SU-DHL-6 (cell line): ENCODE results near the gene C11orf54.

ENCODE experiments used
- H2AFZ ChIP-seq: fragments of 200-600 bp; sonication (generic); 2 replicates; pipeline ENCODE4 v1.6.1; 2014; ENCODE audit warnings: low read depth, mild to moderate bottlenecking, moderate library complexity, mixed read lengths, antibody characterized with exemption, low read length; ENCODE audit not compliant: severe bottlenecking
- H3F3A ChIP-seq: fragments of 200-600 bp; shearing (Covaris generic); 2 replicates; pipeline ENCODE4 v1.6.0; 2016; ENCODE audit warnings: antibody characterized with exemption, mild to moderate bottlenecking; ENCODE audit not compliant: insufficient read depth
- H3K27ac ChIP-seq: fragments of 200-600 bp; sonication (generic); 2 replicates; pipeline ENCODE4 v1.5.1; 2016; ENCODE audit warnings: low read depth, mild to moderate bottlenecking, low read length, moderate library complexity, mixed read lengths
- H3K27me3 ChIP-seq: fragments of 200-600 bp; sonication (generic), shearing (Covaris generic); 2 replicates; pipeline ENCODE4 v1.6.0; 2014; ENCODE audit warnings: mild to moderate bottlenecking, low read length
- H3K36me3 ChIP-seq: fragments of 200-600 bp; sonication (generic); 2 replicates; pipeline ENCODE4 v1.6.1; 2014; ENCODE audit warnings: mild to moderate bottlenecking, low read length, mixed read lengths
- H3K4me2 ChIP-seq: fragments of 300-600, 200-600 bp; shearing (Covaris generic), sonication (generic); 2 replicates; pipeline ENCODE4 v1.6.0; 2014; ENCODE audit warnings: low read length, low read depth, mild to moderate bottlenecking; ENCODE audit not compliant: poor library complexity, severe bottlenecking
- H3K4me3 ChIP-seq: fragments of 200-600 bp; sonication (generic); 2 replicates; pipeline ENCODE4 v1.5.1; 2014; ENCODE audit warnings: antibody characterized with exemption, low read length, mild to moderate bottlenecking, mixed read lengths; ENCODE audit not compliant: insufficient read depth, poor library complexity, severe bottlenecking
- H3K79me2 ChIP-seq: fragments of 200-600 bp; sonication (generic); 2 replicates; pipeline ENCODE4 v1.6.1; 2014; ENCODE audit warnings: mild to moderate bottlenecking, low read length, moderate library complexity; ENCODE audit not compliant: insufficient read depth
- H3K9ac ChIP-seq: fragments of 200-600 bp; sonication (generic); 2 replicates; pipeline ENCODE4 v1.7.0; 2014; ENCODE audit warnings: mild to moderate bottlenecking, low read length
- H3K9me2 ChIP-seq: fragments of 200-600 bp; sonication (generic); replicated peaks from 2 replicates; pipeline ENCODE4 v1.6.1; 2014; ENCODE audit warnings: low read length; ENCODE audit not compliant: insufficient read depth
- H3K9me3 ChIP-seq: fragments of 200-600 bp; sonication (generic); 2 replicates; pipeline ENCODE4 v1.6.1; 2014; ENCODE audit warnings: low read length, mixed read lengths; ENCODE audit not compliant: insufficient read depth
- H4K20me1 ChIP-seq: fragments of 200-600 bp; sonication (generic); 2 replicates; pipeline ENCODE4 v1.6.1; 2014; ENCODE audit warnings: low read depth, mild to moderate bottlenecking, antibody characterized with exemption, low read length, moderate library complexity, mixed read lengths
- EZH2phosphoT487 ChIP-seq: fragments of 200-600 bp; sonication (generic), shearing (Covaris generic); conservative IDR thresholded peaks from 2 replicates; pipeline ENCODE4 v1.6.1; 2018; ENCODE audit warnings: mild to moderate bottlenecking, antibody characterized with exemption, low read length, moderate library complexity, mixed read lengths
- TF ChIP-seq, protein P1 (sequence below): fragments of 200-600 bp; sonication (generic); IDR thresholded peaks from one replicate; pipeline ENCODE4 v1.5.1; 2017; ENCODE audit warnings: antibody characterized with exemption, mild to moderate bottlenecking, low read length, moderate library complexity; ENCODE audit not compliant: insufficient read depth, poor library complexity, severe bottlenecking

Gene C11orf54

DNA sequence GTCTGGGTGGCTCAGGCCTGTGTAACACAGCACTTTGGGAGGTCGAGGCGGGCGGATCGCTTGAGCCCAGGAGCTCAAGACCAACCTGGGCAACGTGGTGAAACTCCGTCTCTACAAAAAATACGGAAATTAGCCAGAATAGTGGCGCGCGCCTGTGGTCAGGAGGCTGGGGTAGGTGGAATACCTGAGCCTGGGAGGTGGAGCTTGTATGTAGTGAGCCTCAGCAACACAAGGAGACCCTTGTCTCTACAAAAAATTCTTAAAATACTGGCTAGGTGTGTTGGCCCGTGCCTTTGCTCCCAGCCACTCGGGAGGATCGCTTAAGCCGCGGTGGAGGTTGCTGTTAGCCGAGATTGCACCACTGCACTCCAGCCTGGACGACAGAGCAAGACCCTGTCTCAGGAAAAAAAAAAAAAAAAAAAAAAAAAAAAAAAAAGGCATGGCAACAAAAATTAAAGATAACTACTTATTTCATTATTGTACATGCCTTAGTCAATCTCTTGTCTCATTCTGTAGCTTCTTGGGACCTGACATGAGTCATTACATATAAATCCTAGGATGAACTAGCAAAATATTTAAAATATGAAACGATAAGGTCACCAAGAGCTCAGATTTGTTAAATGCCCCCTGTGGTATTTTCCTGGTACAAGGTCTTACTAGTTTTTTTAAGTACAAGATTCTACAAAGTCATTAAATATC lies 1.3 kb upstream of the C11orf54 start:
- H3K79me2 ChIP-seq: peaks cover 84% of the 10 kb centered on the region
- no peaks in the 10 kb centered on the region for H3K9me3 ChIP-seq
- H3K36me3 ChIP-seq: peaks cover 55% of the 10 kb centered on the region
- H4K20me1 ChIP-seq: peaks cover 46% of the 10 kb centered on the region
- peaks cover 56% of the 10 kb centered on the region for H3F3A ChIP-seq
- no peak overlapping the region for H2AFZ ChIP-seq
- peak overlapping the region; percentile 98 for H3K4me3 ChIP-seq
- H3K9me2 ChIP-seq: no peaks in the 10 kb centered on the region
- H3K27ac ChIP-seq: peak overlapping the region; percentile 88
- H3K9ac ChIP-seq: peak overlapping the region; percentile 100
- peak overlapping the region; percentile 97 for H3K4me2 ChIP-seq
- TF ChIP-seq, protein P1, sequence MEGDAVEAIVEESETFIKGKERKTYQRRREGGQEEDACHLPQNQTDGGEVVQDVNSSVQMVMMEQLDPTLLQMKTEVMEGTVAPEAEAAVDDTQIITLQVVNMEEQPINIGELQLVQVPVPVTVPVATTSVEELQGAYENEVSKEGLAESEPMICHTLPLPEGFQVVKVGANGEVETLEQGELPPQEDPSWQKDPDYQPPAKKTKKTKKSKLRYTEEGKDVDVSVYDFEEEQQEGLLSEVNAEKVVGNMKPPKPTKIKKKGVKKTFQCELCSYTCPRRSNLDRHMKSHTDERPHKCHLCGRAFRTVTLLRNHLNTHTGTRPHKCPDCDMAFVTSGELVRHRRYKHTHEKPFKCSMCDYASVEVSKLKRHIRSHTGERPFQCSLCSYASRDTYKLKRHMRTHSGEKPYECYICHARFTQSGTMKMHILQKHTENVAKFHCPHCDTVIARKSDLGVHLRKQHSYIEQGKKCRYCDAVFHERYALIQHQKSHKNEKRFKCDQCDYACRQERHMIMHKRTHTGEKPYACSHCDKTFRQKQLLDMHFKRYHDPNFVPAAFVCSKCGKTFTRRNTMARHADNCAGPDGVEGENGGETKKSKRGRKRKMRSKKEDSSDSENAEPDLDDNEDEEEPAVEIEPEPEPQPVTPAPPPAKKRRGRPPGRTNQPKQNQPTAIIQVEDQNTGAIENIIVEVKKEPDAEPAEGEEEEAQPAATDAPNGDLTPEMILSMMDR: no peak
- TF ChIP-seq EZH2phosphoT487: no peak
- H3K27me3 ChIP-seq: no peaks in the 10 kb centered on the region

DNA sequence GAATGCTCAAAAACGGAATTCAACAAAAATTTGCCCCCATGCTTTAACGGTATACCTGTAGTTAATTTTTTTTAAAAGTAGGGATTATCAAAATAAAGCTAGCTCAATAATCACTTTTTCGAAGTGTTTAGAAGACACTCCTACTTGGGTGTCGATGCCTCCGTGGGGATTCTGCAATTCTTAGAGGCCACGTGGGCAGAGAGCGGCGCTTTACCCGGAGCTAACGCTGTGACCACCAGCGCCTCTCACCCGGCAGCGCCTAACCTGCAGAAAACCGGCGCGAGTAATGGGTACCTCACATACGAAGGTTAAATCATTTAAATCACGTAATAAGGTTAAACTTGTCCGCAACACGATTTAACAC lies 760 bp upstream of the C11orf54 start:
- Histone ChIP-seq H2AFZ (no peak overlapping the region), H4K20me1 (peaks cover 42% of the 10 kb centered on the region), H3K4me2 (peak overlapping the region; percentile 97), H3K27me3 (no peaks in the 10 kb centered on the region), H3K9me3 (no peaks in the 10 kb centered on the region), H3F3A (peaks cover 50% of the 10 kb centered on the region), H3K27ac (peak overlapping the region; percentile 88), H3K9me2 (no peaks in the 10 kb centered on the region), H3K9ac (peak overlapping the region; percentile 100), H3K79me2 (peaks cover 79% of the 10 kb centered on the region), H3K36me3 (peaks cover 50% of the 10 kb centered on the region), H3K4me3 (peak overlapping the region; percentile 98)
- TF ChIP-seq EZH2phosphoT487: no peak
- TF ChIP-seq, protein P1: no peak

DNA sequence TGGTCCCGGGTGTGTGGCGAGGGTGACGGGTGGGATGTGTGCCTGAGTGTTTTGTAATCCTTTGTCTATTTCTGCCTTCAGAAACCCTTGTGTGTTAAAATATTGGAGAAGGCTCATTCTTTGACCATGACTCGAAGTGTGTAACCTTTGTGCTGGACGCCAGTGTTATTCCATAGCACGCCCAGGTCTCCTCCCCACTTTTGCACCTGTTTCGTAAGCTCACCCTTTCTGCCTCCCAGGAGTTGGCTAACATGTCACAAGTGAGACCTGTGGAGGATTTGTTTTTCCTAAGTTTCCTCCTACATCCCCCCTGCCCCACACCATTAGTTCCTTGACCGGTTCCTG lies 382 bp downstream of the C11orf54 start:
- Histone ChIP-seq H4K20me1 (peaks cover 30% of the 10 kb centered on the region), H3K4me3 (peak overlapping the region; percentile 98), H3K9ac (peak overlapping the region; percentile 100), H3K36me3 (peaks cover 38% of the 10 kb centered on the region), H2AFZ (peak overlapping the region; percentile 96), H3K9me2 (no peaks in the 10 kb centered on the region), H3K27me3 (no peaks in the 10 kb centered on the region), H3K79me2 (peaks cover 67% of the 10 kb centered on the region), H3K4me2 (peak overlapping the region; percentile 79), H3F3A (peaks cover 39% of the 10 kb centered on the region), H3K9me3 (no peaks in the 10 kb centered on the region), H3K27ac (peak overlapping the region; percentile 88)
- TF ChIP-seq EZH2phosphoT487: no peak
- TF ChIP-seq, protein P1: no peak
